Stimulated activated effector memory CD8-positive, alpha-beta T cell treated with anti-CD3 and anti-CD28 coated beads, Interleukin-12 subunit alpha, Interleukin-12 subunit beta, amount 100 ng/mL, for 72 hours (primary cell): ENCODE results near the gene BCO2.

Experiments
- ATAC-seq: fragments of 150-1000 bp; cut with Tn5 transposase; 2 replicates; pipeline ENCODE4 v1.10.0; 2021
- DNase-seq, 2 donors: peaks; one replicate each; pipeline ENCODE4 v3.0.0; 2021 to 2022; ENCODE audit warnings: low spot score in 2 of 2
- H3K27ac Mint-ChIP-seq: one replicate; pipeline ENCODE4 v1.8.0; 2022; ENCODE audit warnings: mild to moderate bottlenecking, mixed read lengths
- H3K36me3 Mint-ChIP-seq: one replicate; pipeline ENCODE4 v1.8.0; 2022; ENCODE audit warnings: mild to moderate bottlenecking, mixed read lengths
- H3K4me1 Mint-ChIP-seq: one replicate; pipeline ENCODE4 v1.8.0; 2022; ENCODE audit warnings: mixed read lengths
- H3K4me3 Mint-ChIP-seq: one replicate; pipeline ENCODE4 v1.8.0; 2022; ENCODE audit warnings: mild to moderate bottlenecking, mixed read lengths
- H3K9me3 Mint-ChIP-seq: one replicate; pipeline ENCODE4 v1.8.0; 2022; ENCODE audit warnings: mixed read lengths

Gene BCO2

GRCh38 chr11:112241486-112241885, 66.2 kb downstream of the BCO2 start:
- Mint-ChIP-seq H3K4me1 (no peaks in the 10 kb centered on the region), H3K4me3 (no peak overlapping the region), H3K27ac (no peak overlapping the region), H3K36me3 (peaks cover 20% of the 10 kb centered on the region), H3K9me3 (peaks cover 6% of the 10 kb centered on the region)
- no peak for DNase-seq
- no peak for ATAC-seq

GRCh38 chr11:112247201-112247600, 71.9 kb downstream of the BCO2 start:
- H3K27ac Mint-ChIP-seq = no peak overlapping the region
- H3K4me1 Mint-ChIP-seq = no peaks in the 10 kb centered on the region
- peaks cover 6% of the 10 kb centered on the region for H3K9me3 Mint-ChIP-seq
- ATAC-seq (no peak), DNase-seq (no peak)
- no peak overlapping the region for H3K4me3 Mint-ChIP-seq
- H3K36me3 Mint-ChIP-seq = peaks cover 7% of the 10 kb centered on the region

- DNase-seq (no peak), ATAC-seq (no peak)
- Mint-ChIP-seq H3K27ac (no peak overlapping the region), H3K4me1 (no peaks in the 10 kb centered on the region), H3K4me3 (no peak overlapping the region), H3K36me3 (peaks cover 7% of the 10 kb centered on the region), H3K9me3 (peaks cover 6% of the 10 kb centered on the region)
Observed at GRCh38 chr11:112248201-112248600, 72.9 kb downstream of the BCO2 start.

- H3K36me3 Mint-ChIP-seq = no peaks in the 10 kb centered on the region
- no peak for ATAC-seq
- H3K4me1 Mint-ChIP-seq = no peaks in the 10 kb centered on the region
- H3K9me3 Mint-ChIP-seq = no peaks in the 10 kb centered on the region
- no peak overlapping the region for H3K27ac Mint-ChIP-seq
- no peak overlapping the region for H3K4me3 Mint-ChIP-seq
- DNase-seq = no peak
Observed at GRCh38 chr11:112249871-112250610, 74.7 kb downstream of the BCO2 start.

GRCh38 chr11:112253605-112254242, 78.4 kb downstream of the BCO2 start:
- Mint-ChIP-seq H3K4me3 (no peak overlapping the region), H3K36me3 (no peaks in the 10 kb centered on the region), H3K9me3 (no peaks in the 10 kb centered on the region), H3K4me1 (no peaks in the 10 kb centered on the region), H3K27ac (no peak overlapping the region)
- ATAC-seq (no peak), DNase-seq (no peak)

GRCh38 chr11:112255067-112255720, 79.9 kb downstream of the BCO2 start:
- H3K36me3 Mint-ChIP-seq = no peaks in the 10 kb centered on the region
- no peak for DNase-seq
- H3K4me3 Mint-ChIP-seq = no peak overlapping the region
- no peaks in the 10 kb centered on the region for H3K4me1 Mint-ChIP-seq
- no peak for ATAC-seq
- H3K9me3 Mint-ChIP-seq = no peaks in the 10 kb centered on the region
- H3K27ac Mint-ChIP-seq = no peak overlapping the region

GRCh38 chr11:112260490-112260889, 85.2 kb downstream of the BCO2 start, which contains the start of gene PLET1:
Gene PLET1 (minus strand): TSS chr11:112260860. CDS start chr11:112260589, 271 bp downstream.
- Mint-ChIP-seq H3K4me1 (no peaks in the 10 kb centered on the region), H3K36me3 (no peaks in the 10 kb centered on the region), H3K4me3 (no peak within 1 kb of the TSS), H3K27ac (no peak within 1 kb of the TSS), H3K9me3 (no peaks in the 10 kb centered on the region)
- no peak for ATAC-seq
- no peak for DNase-seq

- no peak for ATAC-seq
- no peak overlapping the region for H3K4me3 Mint-ChIP-seq
- no peaks in the 10 kb centered on the region for H3K9me3 Mint-ChIP-seq
Observed at GRCh38 chr11:112265659-112266409, 90.5 kb downstream of the BCO2 start.

GRCh38 chr11:112266410-112266778, 91.1 kb downstream of the BCO2 start:
- Mint-ChIP-seq H3K4me3 (no peak overlapping the region), H3K9me3 (no peaks in the 10 kb centered on the region), H3K27ac (no peak overlapping the region), H3K4me1 (no peaks in the 10 kb centered on the region), H3K36me3 (no peaks in the 10 kb centered on the region)
- DNase-seq = no peak
- no peak for ATAC-seq

More at GRCh38 chr11:112265659-112266409, 90.5 kb downstream of the BCO2 start:
- DNase-seq = no peak
- H3K27ac Mint-ChIP-seq = no peak overlapping the region
- H3K4me1 Mint-ChIP-seq = no peaks in the 10 kb centered on the region
- no peaks in the 10 kb centered on the region for H3K36me3 Mint-ChIP-seq

- H3K4me3 Mint-ChIP-seq = no peak overlapping the region
- DNase-seq = no peak
- no peak for ATAC-seq
- no peaks in the 10 kb centered on the region for H3K36me3 Mint-ChIP-seq
- no peak overlapping the region for H3K27ac Mint-ChIP-seq
- no peaks in the 10 kb centered on the region for H3K4me1 Mint-ChIP-seq
- no peaks in the 10 kb centered on the region for H3K9me3 Mint-ChIP-seq
Observed at GRCh38 chr11:112267188-112267591, 91.9 kb downstream of the BCO2 start.

GRCh38 chr11:112268406-112268805, 93.1 kb downstream of the BCO2 start:
- H3K27ac Mint-ChIP-seq = no peak overlapping the region
- no peak for DNase-seq
- H3K9me3 Mint-ChIP-seq = no peaks in the 10 kb centered on the region
- no peak overlapping the region for H3K4me3 Mint-ChIP-seq
- no peaks in the 10 kb centered on the region for H3K36me3 Mint-ChIP-seq
- no peaks in the 10 kb centered on the region for H3K4me1 Mint-ChIP-seq
- ATAC-seq = no peak
